SK-N-SH treated with all-trans-retinoic acid at 6 μM for 48 hours (cell line): ENCODE measurements around the gene COL23A1.

Experiments
- ARNTL ChIP-seq: fragments of 450-650 bp; formaldehyde crosslinking; IDR thresholded peaks from 2 replicates; pipeline ENCODE4 v1.5.0; 2020; ENCODE audit warnings: low read depth, mild to moderate bottlenecking, moderate library complexity, borderline replicate concordance
- CSDC2 ChIP-seq: fragments of 250-450 bp; sonication (Bioruptor Pico); IDR thresholded peaks from 2 replicates; pipeline ENCODE4 v1.5.0; 2020; ENCODE audit warnings: mild to moderate bottlenecking, moderate library complexity
- ESRRG ChIP-seq: fragments of 250-450 bp; sonication (Bioruptor Pico); IDR thresholded peaks from 2 replicates; pipeline ENCODE4 v1.6.1; 2021; ENCODE audit warnings: mild to moderate bottlenecking
- GLIS3 ChIP-seq: fragments of 250-450 bp; sonication (Bioruptor Pico); IDR thresholded peaks from 2 replicates; pipeline ENCODE4 v1.5.0; 2020; ENCODE audit warnings: mild to moderate bottlenecking, moderate library complexity
- OSR1 ChIP-seq: fragments of 250-450 bp; sonication (Bioruptor Pico); IDR thresholded peaks from 2 replicates; pipeline ENCODE4 v1.8.0; 2022; ENCODE audit warnings: moderate library complexity, mild to moderate bottlenecking, inconsistent platforms
- PPARA ChIP-seq: fragments of 250-450 bp; sonication (Bioruptor Pico); IDR thresholded peaks from 2 replicates; pipeline ENCODE4 v1.5.0; 2020; ENCODE audit warnings: mild to moderate bottlenecking, borderline replicate concordance
- SNAI2 ChIP-seq: fragments of 250-450 bp; sonication (Bioruptor Pico); IDR thresholded peaks from 2 replicates; pipeline ENCODE4 v1.5.0; 2020; ENCODE audit warnings: mild to moderate bottlenecking, moderate library complexity
- ZC3H10 ChIP-seq: fragments of 250-450 bp; sonication (Bioruptor Pico); IDR thresholded peaks from 2 replicates; pipeline ENCODE4 v1.5.1; 2021; ENCODE audit warnings: mild to moderate bottlenecking, moderate library complexity
- ZFP30 ChIP-seq: fragments of 450-650 bp; formaldehyde crosslinking; IDR thresholded peaks from 2 replicates; pipeline ENCODE4 v1.5.0; 2022; ENCODE audit warnings: mild to moderate bottlenecking, moderate library complexity
- ZNF565 ChIP-seq: fragments of 450-650 bp; formaldehyde crosslinking; conservative IDR thresholded peaks from 2 replicates; pipeline ENCODE4 v1.5.0; 2020; ENCODE audit warnings: low read depth, mild to moderate bottlenecking, moderate library complexity
- ZNF8 ChIP-seq: fragments of 450-650 bp; formaldehyde crosslinking; IDR thresholded peaks from 2 replicates; pipeline ENCODE4 v1.5.0; 2020; ENCODE audit warnings: mild to moderate bottlenecking, moderate library complexity
- TF ChIP-seq, protein P1 (sequence below): fragments of 250-450 bp; sonication (Bioruptor Pico); IDR thresholded peaks from 2 replicates; pipeline ENCODE4 v1.8.0; 2021; ENCODE audit warnings: low read depth, mild to moderate bottlenecking, moderate library complexity, borderline replicate concordance
- TF ChIP-seq, protein P2 (sequence below): fragments of 250-450 bp; sonication (Bioruptor Pico); IDR thresholded peaks from 2 replicates; pipeline ENCODE4 v1.5.1; 2020; ENCODE audit warnings: low read depth, mild to moderate bottlenecking, moderate library complexity
- TF ChIP-seq, protein P3 (sequence below): fragments of 250-450 bp; sonication (Bioruptor Pico); IDR thresholded peaks from 2 replicates; pipeline ENCODE4 v1.8.0; 2020; ENCODE audit warnings: mild to moderate bottlenecking, moderate library complexity, borderline replicate concordance

DNA sequence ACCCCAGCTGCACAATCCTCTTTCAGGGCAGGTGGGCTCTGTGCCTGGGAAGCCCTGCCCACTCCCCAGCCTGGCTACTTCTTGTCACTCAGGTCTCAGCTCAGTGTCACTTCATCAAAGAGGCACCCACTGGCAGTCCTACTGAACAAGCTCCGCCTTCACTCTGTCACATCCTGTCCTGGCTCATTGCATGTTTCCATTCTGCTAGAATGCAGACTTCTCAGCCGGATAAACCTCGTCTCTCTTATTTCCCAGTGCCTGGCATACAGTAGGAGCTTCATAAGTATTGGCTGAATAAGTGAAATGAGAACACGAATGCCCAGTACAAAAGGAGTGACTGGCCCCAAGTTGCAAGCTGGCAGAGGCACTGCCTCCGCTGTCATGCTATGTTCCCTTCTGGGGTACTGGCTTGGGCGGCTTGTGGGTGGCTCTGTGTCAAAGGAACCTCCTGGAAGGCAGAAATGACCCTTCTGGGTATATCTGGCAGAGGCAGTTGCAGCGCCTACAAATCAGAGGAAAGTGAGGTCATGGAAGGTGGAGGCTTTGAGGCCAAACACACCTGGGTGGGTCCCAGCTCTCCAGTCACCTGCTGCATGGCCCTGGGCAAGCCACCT is 259.3 kb downstream of the COL23A1 start:
- TF ChIP-seq, protein P1, sequence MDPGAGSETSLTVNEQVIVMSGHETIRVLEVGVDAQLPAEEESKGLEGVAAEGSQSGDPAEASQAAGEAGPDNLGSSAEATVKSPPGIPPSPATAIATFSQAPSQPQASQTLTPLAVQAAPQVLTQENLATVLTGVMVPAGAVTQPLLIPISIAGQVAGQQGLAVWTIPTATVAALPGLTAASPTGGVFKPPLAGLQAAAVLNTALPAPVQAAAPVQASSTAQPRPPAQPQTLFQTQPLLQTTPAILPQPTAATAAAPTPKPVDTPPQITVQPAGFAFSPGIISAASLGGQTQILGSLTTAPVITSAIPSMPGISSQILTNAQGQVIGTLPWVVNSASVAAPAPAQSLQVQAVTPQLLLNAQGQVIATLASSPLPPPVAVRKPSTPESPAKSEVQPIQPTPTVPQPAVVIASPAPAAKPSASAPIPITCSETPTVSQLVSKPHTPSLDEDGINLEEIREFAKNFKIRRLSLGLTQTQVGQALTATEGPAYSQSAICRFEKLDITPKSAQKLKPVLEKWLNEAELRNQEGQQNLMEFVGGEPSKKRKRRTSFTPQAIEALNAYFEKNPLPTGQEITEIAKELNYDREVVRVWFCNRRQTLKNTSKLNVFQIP: no peak
- TF ChIP-seq OSR1 (CRISPR knock-in tag) (no peak), PPARA (no peak), ZNF565 (CRISPR knock-in tag) (no peak), ZFP30 (CRISPR knock-in tag) (no peak), GLIS3 (no peak), ESRRG (no peak), CSDC2 (no peak), SNAI2 (CRISPR knock-in tag) (no peak), ZC3H10 (CRISPR knock-in tag) (no peak), ZNF8 (no peak), ARNTL (CRISPR knock-in tag) (no peak)
- TF ChIP-seq, protein P2, sequence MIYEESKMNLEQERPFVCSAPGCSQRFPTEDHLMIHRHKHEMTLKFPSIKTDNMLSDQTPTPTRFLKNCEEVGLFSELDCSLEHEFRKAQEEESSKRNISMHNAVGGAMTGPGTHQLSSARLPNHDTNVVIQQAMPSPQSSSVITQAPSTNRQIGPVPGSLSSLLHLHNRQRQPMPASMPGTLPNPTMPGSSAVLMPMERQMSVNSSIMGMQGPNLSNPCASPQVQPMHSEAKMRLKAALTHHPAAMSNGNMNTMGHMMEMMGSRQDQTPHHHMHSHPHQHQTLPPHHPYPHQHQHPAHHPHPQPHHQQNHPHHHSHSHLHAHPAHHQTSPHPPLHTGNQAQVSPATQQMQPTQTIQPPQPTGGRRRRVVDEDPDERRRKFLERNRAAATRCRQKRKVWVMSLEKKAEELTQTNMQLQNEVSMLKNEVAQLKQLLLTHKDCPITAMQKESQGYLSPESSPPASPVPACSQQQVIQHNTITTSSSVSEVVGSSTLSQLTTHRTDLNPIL (CRISPR knock-in tag): no peak
- TF ChIP-seq, protein P3, sequence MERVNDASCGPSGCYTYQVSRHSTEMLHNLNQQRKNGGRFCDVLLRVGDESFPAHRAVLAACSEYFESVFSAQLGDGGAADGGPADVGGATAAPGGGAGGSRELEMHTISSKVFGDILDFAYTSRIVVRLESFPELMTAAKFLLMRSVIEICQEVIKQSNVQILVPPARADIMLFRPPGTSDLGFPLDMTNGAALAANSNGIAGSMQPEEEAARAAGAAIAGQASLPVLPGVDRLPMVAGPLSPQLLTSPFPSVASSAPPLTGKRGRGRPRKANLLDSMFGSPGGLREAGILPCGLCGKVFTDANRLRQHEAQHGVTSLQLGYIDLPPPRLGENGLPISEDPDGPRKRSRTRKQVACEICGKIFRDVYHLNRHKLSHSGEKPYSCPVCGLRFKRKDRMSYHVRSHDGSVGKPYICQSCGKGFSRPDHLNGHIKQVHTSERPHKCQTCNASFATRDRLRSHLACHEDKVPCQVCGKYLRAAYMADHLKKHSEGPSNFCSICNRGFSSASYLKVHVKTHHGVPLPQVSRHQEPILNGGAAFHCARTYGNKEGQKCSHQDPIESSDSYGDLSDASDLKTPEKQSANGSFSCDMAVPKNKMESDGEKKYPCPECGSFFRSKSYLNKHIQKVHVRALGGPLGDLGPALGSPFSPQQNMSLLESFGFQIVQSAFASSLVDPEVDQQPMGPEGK: no peak
